Activated naive CD8-positive, alpha-beta T cell (primary cell): ENCODE results near the gene MYO16.

Experiments used
- H3K27ac Mint-ChIP-seq: one replicate; pipeline ENCODE4 v1.8.0; 2021; ENCODE audit warnings: mixed read lengths
- H3K27me3 Mint-ChIP-seq: one replicate; pipeline ENCODE4 v1.8.0; 2021; ENCODE audit warnings: mixed read lengths
- H3K36me3 Mint-ChIP-seq: one replicate; pipeline ENCODE4 v1.8.0; 2021; ENCODE audit warnings: mixed read lengths
- H3K4me1 Mint-ChIP-seq: one replicate; pipeline ENCODE4 v1.8.0; 2021; ENCODE audit warnings: low read depth, mixed read lengths
- H3K4me3 Mint-ChIP-seq: one replicate; pipeline ENCODE4 v1.8.0; 2021; ENCODE audit warnings: mild to moderate bottlenecking, mixed read lengths
- H3K9me3 Mint-ChIP-seq: one replicate; pipeline ENCODE4 v1.8.0; 2021; ENCODE audit warnings: low read depth, mixed read lengths

MYO16 gene

DNA sequence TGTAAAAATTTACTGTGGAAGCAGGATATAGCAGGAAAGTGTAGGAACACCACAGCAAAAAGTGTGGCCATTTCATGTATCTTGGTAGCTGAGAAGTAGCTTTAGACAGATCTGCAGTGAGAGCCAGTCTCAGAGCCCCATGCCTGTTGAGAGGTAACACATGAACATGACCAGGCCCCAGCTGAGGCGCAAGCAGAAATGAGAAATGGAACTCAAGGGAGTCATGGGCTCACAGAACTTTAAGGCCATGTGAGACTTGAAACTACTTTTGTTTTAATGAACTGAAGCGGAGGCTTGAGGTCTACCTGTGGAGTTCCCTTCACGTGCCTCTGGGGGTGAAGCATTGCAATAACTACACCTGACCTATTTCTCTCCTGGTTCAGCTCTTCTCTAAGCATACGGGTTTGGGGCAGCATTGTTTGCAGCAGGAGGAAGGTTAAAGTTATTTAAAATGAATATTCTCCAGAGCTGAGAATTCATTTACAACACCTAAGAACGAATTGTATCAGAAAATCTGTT is 3.3 kb downstream of the MYO16 start:
- Mint-ChIP-seq H3K4me1 (no peaks in the 10 kb centered on the region), H3K27me3 (no peaks in the 10 kb centered on the region), H3K4me3 (no peak overlapping the region), H3K9me3 (no peaks in the 10 kb centered on the region), H3K27ac (no peak overlapping the region), H3K36me3 (no peaks in the 10 kb centered on the region)

DNA sequence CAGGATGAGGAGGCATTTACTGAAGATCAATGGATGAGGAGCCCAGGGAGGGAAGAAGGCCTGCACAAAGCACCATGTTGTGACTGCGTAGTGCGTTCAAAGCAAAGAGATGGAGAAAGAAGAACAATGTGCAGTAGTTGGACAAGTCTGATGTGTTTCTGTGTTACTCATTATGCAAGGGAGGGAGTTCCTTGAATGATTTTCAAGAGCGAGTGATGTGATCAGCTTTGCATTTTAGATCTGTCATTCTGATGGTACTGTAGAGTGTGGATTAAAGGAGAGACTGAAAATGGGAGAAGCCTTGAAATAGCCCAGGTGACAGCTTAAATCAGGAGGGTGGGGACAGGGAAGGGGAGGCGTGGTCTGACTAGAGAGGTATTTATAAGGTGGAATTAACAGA is 9.5 kb downstream of the MYO16 start:
- Mint-ChIP-seq H3K9me3 (no peaks in the 10 kb centered on the region), H3K4me1 (no peaks in the 10 kb centered on the region), H3K36me3 (no peaks in the 10 kb centered on the region), H3K4me3 (no peak overlapping the region), H3K27ac (no peak overlapping the region), H3K27me3 (no peaks in the 10 kb centered on the region)

DNA sequence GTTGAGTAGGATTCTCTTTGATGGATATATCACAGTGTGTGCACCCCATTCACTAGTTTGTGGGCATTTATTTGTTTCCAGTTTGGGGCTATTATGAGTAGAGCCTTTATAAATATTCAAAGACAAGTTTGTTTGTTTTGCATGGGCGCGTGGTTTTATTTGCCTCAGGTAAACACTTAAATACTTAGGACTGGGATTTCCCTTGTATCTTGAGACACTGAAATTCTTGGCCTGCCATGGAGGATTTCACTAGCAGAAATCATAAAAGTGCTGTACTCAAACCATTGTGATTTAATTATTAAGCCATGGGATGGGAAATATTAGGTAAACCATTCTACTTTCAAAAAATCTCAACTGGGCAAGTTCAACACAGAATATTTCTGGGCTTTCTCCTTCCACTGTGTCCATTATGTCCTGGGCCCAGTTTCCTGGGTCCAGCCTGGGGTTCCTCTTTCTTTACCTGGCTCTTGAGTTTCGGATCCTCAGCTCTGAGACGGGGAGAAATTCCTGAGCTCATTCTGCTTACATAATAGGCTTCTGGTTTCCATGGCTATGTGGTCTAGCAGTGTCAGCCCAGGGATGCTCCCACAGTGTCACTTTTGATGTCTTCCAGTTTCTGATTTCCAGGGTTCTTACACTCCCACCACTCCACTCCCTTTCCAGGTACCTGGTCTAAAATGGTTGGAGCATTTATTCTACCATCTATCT is 14.4 kb downstream of the MYO16 start:
- H3K27ac Mint-ChIP-seq = no peak overlapping the region
- H3K4me3 Mint-ChIP-seq = no peak overlapping the region
- H3K9me3 Mint-ChIP-seq = no peaks in the 10 kb centered on the region
- no peaks in the 10 kb centered on the region for H3K27me3 Mint-ChIP-seq
- no peaks in the 10 kb centered on the region for H3K36me3 Mint-ChIP-seq
- H3K4me1 Mint-ChIP-seq = no peaks in the 10 kb centered on the region

DNA sequence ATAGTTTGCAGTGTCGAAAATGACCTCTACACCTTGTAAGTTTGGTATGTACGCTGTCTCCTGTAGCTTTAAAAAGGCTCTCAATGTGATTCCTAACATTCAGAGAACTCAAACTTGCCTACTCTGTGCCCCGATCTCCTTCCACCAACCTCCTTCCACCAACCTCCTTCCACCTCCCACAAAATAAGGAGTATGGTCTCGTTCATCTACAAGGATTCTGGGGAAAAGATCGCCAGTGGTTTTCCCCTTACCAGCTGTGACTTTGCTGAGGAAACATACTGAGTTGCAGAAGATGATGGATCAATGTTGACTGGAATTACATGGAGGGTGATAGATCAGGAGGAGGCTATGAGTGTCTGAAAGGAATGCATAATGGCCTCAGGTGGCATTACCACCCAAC is 16.0 kb downstream of the MYO16 start:
- H3K4me1 Mint-ChIP-seq = no peaks in the 10 kb centered on the region
- no peak overlapping the region for H3K27ac Mint-ChIP-seq
- no peak overlapping the region for H3K4me3 Mint-ChIP-seq
- no peaks in the 10 kb centered on the region for H3K36me3 Mint-ChIP-seq
- H3K27me3 Mint-ChIP-seq = peaks cover 2% of the 10 kb centered on the region
- H3K9me3 Mint-ChIP-seq = no peaks in the 10 kb centered on the region

DNA sequence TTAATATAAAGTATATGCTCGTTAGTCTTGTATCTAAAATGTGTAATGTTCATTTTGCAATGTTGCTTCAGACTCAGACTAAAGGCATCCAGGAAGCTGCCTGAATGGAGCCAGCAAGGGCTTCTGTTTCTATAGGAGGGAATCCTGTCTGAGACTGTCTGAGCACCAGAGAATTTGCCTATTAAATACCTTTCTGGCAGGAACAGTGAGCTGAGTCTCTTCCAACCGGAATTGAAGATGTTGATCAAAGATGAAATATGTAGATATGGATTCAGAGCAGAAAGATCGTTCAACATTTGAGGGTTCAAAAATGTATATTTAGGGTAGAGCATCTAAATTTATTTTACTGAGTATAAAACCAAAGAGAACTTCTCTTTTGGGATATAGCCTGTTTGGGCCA is 20.9 kb downstream of the MYO16 start:
- Mint-ChIP-seq H3K27me3 (peaks cover 4% of the 10 kb centered on the region), H3K4me1 (no peaks in the 10 kb centered on the region), H3K36me3 (no peaks in the 10 kb centered on the region), H3K4me3 (no peak overlapping the region), H3K27ac (no peak overlapping the region), H3K9me3 (no peaks in the 10 kb centered on the region)

DNA sequence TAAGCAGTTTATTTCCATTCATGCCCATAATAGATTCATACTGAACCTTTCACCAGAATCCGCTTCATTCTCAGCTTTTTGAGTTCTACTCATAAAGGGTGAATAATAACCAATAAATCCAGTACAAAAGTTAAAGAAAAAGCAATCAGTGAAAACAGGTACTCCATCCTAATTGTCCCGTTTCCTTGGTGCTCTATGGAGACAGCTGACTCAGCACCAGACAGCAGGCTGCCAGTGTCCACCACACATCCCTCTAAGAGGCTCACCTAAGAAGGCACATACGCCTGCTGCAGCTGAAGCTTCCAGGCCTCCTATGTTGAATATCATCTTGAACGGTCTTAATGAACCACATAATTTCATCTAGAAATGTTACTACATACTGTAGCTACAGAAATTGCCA is 27.3 kb downstream of the MYO16 start:
- H3K27ac Mint-ChIP-seq = no peak overlapping the region
- H3K4me3 Mint-ChIP-seq = no peak overlapping the region
- no peaks in the 10 kb centered on the region for H3K36me3 Mint-ChIP-seq
- H3K27me3 Mint-ChIP-seq = peaks cover 8% of the 10 kb centered on the region
- peaks cover 8% of the 10 kb centered on the region for H3K9me3 Mint-ChIP-seq
- no peaks in the 10 kb centered on the region for H3K4me1 Mint-ChIP-seq

DNA sequence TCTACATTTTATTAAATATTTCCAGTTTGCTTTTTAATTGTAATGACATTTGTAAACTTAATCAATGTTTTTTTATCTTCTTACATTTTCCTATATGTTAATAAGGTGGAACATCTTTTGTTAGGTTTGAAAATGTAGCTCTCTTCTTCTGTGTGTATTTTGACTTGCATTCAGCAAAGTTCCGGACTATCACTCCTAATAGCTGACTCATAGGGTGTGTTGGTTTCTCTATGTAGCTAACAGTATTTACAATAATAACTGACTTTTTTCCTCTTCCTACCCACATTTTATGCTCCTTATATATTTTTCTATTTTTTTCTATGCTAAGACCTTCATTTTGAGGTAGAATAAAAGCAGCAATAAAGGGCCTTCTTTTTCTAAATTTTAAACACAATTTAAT is 28.1 kb downstream of the MYO16 start:
- no peaks in the 10 kb centered on the region for H3K4me1 Mint-ChIP-seq
- no peaks in the 10 kb centered on the region for H3K36me3 Mint-ChIP-seq
- H3K27me3 Mint-ChIP-seq = peaks cover 8% of the 10 kb centered on the region
- no peak overlapping the region for H3K4me3 Mint-ChIP-seq
- H3K27ac Mint-ChIP-seq = no peak overlapping the region
- peaks cover 8% of the 10 kb centered on the region for H3K9me3 Mint-ChIP-seq

DNA sequence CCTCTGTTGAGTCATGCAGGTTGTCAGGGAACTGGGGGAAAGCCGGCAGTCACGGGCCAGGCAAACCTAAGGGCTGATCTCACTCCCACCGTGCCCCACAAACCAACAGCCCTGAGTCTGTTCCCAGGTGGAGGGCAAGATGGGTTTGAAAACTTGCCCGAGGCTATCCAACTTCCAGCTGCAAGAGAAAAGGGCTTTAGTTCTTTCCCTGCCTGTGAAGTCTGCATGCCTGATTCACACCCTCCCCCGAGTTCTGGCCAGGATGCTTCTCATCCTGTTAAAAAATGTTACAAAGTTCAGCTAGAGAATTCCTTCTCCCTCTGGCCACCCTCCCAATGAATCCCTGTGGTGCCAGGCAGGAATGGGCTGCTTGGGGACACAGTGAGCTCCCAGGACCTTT is 33.1 kb downstream of the MYO16 start:
- H3K36me3 Mint-ChIP-seq = no peaks in the 10 kb centered on the region
- no peaks in the 10 kb centered on the region for H3K4me1 Mint-ChIP-seq
- H3K9me3 Mint-ChIP-seq = peaks cover 5% of the 10 kb centered on the region
- peaks cover 4% of the 10 kb centered on the region for H3K27me3 Mint-ChIP-seq
- no peak overlapping the region for H3K27ac Mint-ChIP-seq
- no peak overlapping the region for H3K4me3 Mint-ChIP-seq

DNA sequence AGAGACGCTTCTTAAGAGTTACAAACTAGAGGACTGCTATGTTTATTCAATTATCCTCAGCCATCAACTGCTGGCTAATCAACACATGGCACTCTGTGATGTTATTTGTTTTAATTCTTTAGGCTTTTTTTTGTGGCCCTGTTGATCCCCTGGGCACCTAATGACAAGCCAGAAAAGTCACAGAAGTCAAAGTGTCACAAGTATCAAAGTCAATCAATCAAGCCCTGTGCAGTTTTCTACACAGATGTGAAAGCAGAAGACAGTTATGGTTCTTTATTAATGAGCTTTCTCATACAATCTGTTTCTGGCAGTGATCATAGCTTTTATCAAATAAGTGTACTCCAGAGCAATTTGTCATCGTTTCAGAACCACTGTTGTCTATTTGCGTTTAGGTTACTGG is 34.3 kb downstream of the MYO16 start:
- peaks cover 5% of the 10 kb centered on the region for H3K9me3 Mint-ChIP-seq
- H3K36me3 Mint-ChIP-seq = no peaks in the 10 kb centered on the region
- H3K27ac Mint-ChIP-seq = no peak overlapping the region
- no peak overlapping the region for H3K4me3 Mint-ChIP-seq
- no peaks in the 10 kb centered on the region for H3K4me1 Mint-ChIP-seq
- H3K27me3 Mint-ChIP-seq = peaks cover 1% of the 10 kb centered on the region

DNA sequence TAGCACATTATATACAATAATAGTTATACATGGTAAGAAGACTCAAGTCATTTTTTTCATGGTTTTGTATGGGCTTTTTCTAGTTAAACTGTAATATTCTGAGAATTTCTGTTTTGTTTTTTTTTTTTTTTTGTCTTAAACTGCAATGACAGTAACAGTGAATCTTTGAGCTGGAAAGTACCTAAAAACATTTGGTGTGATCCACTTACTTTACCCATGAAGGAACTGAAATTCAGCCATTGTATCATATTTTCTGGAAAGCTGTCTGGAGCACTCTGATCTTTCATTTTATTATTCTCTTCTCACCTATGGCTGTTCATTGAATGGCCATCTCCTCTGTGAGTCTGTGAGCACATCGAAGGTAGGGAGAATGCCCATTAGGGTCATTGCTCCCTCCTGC is 37.8 kb downstream of the MYO16 start:
- H3K4me3 Mint-ChIP-seq = no peak overlapping the region
- no peaks in the 10 kb centered on the region for H3K4me1 Mint-ChIP-seq
- no peak overlapping the region for H3K27ac Mint-ChIP-seq
- no peaks in the 10 kb centered on the region for H3K9me3 Mint-ChIP-seq
- no peaks in the 10 kb centered on the region for H3K27me3 Mint-ChIP-seq
- no peaks in the 10 kb centered on the region for H3K36me3 Mint-ChIP-seq

DNA sequence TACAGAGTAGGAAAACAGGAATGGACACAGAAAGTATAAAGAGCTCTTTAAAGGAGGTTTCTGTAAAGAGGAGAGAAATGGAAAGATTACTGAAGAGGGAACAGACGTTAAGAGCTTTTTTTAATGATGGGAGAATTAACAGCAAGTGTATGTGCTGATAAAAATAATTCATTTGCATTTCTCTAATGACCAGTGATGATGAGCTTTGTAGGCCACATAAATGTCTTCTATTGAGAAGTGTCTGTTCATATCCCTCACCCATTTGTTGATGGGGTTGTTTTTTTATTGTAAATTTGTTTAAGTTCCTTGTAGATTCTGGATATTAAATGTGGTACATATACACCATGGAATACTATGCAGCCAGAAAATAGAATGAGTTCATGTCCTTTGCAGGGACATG is 40.0 kb downstream of the MYO16 start:
- Mint-ChIP-seq H3K27me3 (no peaks in the 10 kb centered on the region), H3K4me3 (no peak overlapping the region), H3K36me3 (no peaks in the 10 kb centered on the region), H3K4me1 (no peaks in the 10 kb centered on the region), H3K9me3 (no peaks in the 10 kb centered on the region), H3K27ac (no peak overlapping the region)

DNA sequence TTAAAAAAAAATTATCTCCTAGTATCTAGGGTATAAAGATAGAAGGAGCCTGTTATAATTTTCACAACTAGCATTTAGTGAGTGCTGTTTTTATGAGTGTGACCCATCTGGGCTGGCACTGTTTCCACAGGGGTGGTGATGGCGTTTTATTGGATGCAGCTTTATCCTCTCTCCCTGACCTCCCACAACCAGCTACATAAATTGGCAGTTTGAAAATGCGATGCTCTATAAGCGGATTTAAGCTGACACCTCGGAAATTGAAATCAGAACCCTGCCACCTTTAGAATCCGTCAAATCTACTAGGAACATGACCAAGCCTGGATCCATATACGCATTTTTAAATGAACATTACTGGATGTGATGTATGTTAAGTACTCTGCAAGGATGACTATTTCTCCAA is 44.9 kb downstream of the MYO16 start:
- H3K9me3 Mint-ChIP-seq = no peaks in the 10 kb centered on the region
- no peaks in the 10 kb centered on the region for H3K27me3 Mint-ChIP-seq
- H3K4me1 Mint-ChIP-seq = no peaks in the 10 kb centered on the region
- H3K4me3 Mint-ChIP-seq = no peak overlapping the region
- no peaks in the 10 kb centered on the region for H3K36me3 Mint-ChIP-seq
- H3K27ac Mint-ChIP-seq = no peak overlapping the region

DNA sequence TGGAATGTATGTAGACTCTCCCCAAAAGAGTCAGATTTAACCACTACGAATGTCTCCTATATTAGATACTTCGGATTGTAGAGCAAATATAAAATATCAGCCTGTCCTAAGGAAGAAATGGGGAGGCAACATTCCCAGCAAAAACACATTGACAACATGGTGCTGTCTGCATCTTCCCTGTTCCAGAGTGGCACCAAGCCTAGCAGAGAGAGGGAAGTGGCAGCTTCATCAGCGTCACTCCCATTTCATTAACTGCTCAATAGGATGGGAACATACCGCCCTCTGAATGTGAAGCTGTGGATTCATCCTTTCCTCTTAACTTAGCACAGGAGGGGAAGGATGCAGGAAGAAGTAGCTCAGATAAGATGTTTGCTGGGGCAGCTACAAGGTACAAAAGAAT is 45.4 kb downstream of the MYO16 start:
- Mint-ChIP-seq H3K27me3 (no peaks in the 10 kb centered on the region), H3K9me3 (no peaks in the 10 kb centered on the region), H3K4me1 (no peaks in the 10 kb centered on the region), H3K4me3 (no peak overlapping the region), H3K36me3 (no peaks in the 10 kb centered on the region), H3K27ac (no peak overlapping the region)

DNA sequence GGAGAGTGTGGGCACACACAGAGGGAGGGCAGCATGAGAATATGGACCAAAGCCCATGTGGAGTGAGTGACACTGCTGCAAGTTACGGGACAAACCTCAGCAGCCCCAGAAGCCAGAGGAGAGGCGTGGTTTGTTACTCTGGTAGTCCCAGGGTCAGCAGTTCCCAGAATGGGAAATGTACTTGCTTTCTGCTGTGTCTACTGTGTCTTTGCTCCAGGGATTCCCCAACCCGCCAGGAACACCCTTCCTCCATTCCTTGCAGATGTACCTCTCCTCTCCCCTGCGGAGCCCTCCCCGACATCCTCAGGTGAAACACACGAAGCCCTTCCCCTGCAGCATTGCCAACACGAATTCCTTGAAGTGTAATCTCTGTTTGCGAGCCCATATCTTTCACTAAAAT is 47.2 kb downstream of the MYO16 start:
- Mint-ChIP-seq H3K4me3 (no peak overlapping the region), H3K9me3 (no peaks in the 10 kb centered on the region), H3K36me3 (no peaks in the 10 kb centered on the region), H3K27ac (no peak overlapping the region), H3K27me3 (no peaks in the 10 kb centered on the region), H3K4me1 (no peaks in the 10 kb centered on the region)

DNA sequence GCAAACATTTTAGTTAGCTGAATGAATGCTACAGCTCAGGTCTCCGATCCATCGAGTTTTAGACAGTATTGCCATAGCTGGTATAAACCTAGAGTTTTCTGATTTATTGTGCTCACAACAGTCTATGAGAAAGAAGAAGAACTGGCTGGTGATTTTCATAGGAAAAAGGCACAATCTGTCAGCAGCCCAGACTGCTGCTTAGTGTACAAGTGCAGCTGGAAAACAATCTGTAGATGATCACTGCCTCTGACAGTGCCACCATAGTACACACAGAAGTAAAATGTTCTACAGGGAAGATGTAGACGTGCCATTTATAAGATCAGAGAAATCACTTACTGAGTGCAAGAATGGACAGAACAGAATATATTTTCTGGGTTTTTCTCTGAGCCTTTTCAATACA is 48.4 kb downstream of the MYO16 start:
- no peak overlapping the region for H3K4me3 Mint-ChIP-seq
- no peaks in the 10 kb centered on the region for H3K36me3 Mint-ChIP-seq
- H3K4me1 Mint-ChIP-seq = no peaks in the 10 kb centered on the region
- no peaks in the 10 kb centered on the region for H3K27me3 Mint-ChIP-seq
- no peak overlapping the region for H3K27ac Mint-ChIP-seq
- H3K9me3 Mint-ChIP-seq = no peaks in the 10 kb centered on the region

DNA sequence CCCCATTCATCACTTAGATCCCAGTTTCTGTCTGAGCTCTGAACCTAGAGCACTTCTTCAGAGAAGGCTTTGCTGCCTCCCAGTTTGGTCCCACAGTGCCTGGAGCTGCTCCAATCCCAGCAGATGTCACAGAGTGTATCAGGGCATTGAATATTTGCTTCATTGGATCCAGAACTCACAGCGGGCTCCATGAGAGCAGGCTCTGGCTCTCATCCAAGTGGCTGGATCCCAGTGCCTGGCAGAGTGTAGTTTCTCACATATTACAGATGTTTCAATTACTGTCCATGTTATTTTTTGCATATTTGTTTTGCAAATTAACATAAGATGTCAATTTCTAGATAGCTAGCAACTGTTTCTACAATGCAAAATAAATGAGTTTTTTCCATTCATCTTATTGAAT is 50.6 kb downstream of the MYO16 start:
- Mint-ChIP-seq H3K4me1 (no peaks in the 10 kb centered on the region), H3K27ac (no peak overlapping the region), H3K4me3 (no peak overlapping the region), H3K36me3 (no peaks in the 10 kb centered on the region), H3K27me3 (no peaks in the 10 kb centered on the region), H3K9me3 (no peaks in the 10 kb centered on the region)
